Activated B cell treated with CpG ODN at 0.5 μM for 24 hours (primary cell): ENCODE data around the gene ANAPC16. TPM values are rescaled to one million over a fixed set of nuclear protein-coding genes. Genes with fewer than 3 reads are reported as not detected.

Experiments
- ATAC-seq: fragments of 200-7000 bp; cut with Tn5 transposase; one replicate; pipeline ENCODE4 v1.10.0; 2021; ENCODE audit warnings: low read depth, mild to moderate bottlenecking, moderate library complexity
- CTCF ChIA-PET: fragments of 350-600 bp; sonication (Branson Sonifier 250); formaldehyde crosslinking; loops from one replicate; lab custom pipeline; 2021; ENCODE audit warnings: antibody characterized with exemption; lab: Charles Lee
- POLR2A ChIA-PET: fragments of 350-600 bp; sonication (Branson Sonifier 250); formaldehyde crosslinking; loops from one replicate; lab custom pipeline; 2021; ENCODE audit warnings: antibody characterized with exemption; lab: Charles Lee
- DNase-seq: peaks from one replicate; pipeline ENCODE4 v3.0.0; 2022
- H3K27ac Mint-ChIP-seq: one replicate; pipeline ENCODE4 v1.8.0; 2020; ENCODE audit warnings: mixed read lengths
- H3K27me3 Mint-ChIP-seq: one replicate; pipeline ENCODE4 v1.8.0; 2021; ENCODE audit warnings: mixed read lengths
- H3K36me3 Mint-ChIP-seq: one replicate; pipeline ENCODE4 v1.8.0; 2021; ENCODE audit warnings: low read depth, mixed read lengths
- H3K4me1 Mint-ChIP-seq: one replicate; pipeline ENCODE4 v1.8.0; 2021; ENCODE audit warnings: mixed read lengths
- H3K4me3 Mint-ChIP-seq: one replicate; pipeline ENCODE4 v1.8.0; 2020; ENCODE audit warnings: mild to moderate bottlenecking, mixed read lengths
- H3K9me3 Mint-ChIP-seq: one replicate; pipeline ENCODE4 v1.8.0; 2020; ENCODE audit warnings: mixed read lengths
- intact Hi-C: fragments of 100-400 bp; cut with micrococcal nuclease; formaldehyde crosslinking; loops from one replicate; pipeline ENCODE4 v1.15.1; 2024
- total RNA-seq: library from RNA; stranded (reverse); gene quantifications from 2 replicates; pipeline ENCODE4 v1.2.3, GENCODE V29; 2022
- TF ChIP-seq, protein P1 (sequence below): fragments of 200-600 bp; IDR thresholded peaks from one replicate; pipeline ENCODE4 v1.8.0; 2022; ENCODE audit warnings: antibody characterized with exemption, mild to moderate bottlenecking

The ANAPC16 gene
- total RNA-seq, 1 donor from 2014 or later = 137 TPM

DNA sequence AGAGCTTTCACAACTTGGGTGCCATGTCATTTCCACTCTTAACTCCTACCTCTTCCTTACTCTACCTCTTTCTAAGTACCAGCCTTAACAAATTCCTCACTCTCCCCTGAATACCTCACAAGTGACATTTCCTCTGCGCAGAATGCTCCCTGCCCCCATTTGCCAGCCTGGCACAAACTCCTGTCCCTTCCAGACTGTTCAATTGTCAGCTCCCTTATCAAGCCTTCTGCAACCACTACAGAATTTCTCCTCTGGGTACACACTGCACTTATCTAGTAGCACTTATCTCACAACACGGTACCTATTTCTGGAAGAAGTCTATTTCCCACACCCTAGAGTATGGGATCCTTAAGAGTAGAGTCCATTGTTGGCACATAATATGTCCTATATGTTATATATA lies 39.1 kb upstream of the ANAPC16 start:
- no peak for ATAC-seq
- ChIA-PET CTCF (no interaction called here), POLR2A (no interaction called here)
- Mint-ChIP-seq H3K36me3 (peaks cover 30% of the 10 kb centered on the region), H3K4me3 (no peak overlapping the region), H3K27ac (no peak overlapping the region), H3K9me3 (no peaks in the 10 kb centered on the region), H3K4me1 (peaks cover 17% of the 10 kb centered on the region), H3K27me3 (no peaks in the 10 kb centered on the region)
- intact Hi-C loops = no loop called here
- TF ChIP-seq, protein P1, sequence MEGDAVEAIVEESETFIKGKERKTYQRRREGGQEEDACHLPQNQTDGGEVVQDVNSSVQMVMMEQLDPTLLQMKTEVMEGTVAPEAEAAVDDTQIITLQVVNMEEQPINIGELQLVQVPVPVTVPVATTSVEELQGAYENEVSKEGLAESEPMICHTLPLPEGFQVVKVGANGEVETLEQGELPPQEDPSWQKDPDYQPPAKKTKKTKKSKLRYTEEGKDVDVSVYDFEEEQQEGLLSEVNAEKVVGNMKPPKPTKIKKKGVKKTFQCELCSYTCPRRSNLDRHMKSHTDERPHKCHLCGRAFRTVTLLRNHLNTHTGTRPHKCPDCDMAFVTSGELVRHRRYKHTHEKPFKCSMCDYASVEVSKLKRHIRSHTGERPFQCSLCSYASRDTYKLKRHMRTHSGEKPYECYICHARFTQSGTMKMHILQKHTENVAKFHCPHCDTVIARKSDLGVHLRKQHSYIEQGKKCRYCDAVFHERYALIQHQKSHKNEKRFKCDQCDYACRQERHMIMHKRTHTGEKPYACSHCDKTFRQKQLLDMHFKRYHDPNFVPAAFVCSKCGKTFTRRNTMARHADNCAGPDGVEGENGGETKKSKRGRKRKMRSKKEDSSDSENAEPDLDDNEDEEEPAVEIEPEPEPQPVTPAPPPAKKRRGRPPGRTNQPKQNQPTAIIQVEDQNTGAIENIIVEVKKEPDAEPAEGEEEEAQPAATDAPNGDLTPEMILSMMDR = no peak
- no peak for DNase-seq

DNA sequence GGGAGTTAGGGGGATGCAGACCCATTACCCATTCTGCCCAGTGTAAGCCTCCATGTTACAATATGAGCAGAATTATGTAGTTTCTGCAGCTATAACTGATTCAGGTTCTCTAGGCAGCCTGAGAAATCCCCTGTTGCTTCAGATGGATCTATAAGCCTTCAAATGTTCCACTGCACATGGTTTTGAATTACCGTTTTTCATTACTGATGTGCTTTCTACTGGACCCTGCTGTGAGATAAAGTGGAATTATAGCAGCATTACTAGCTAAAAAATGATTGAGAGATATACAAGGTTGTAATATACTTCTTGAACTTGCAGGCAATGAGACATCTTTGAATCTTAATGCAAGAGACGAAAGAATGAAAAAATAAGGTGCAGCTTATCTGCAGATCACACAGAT lies 38.4 kb upstream of the ANAPC16 start:
- ChIA-PET CTCF (interaction anchor here (0.6 kb wide), 1 partner anchor 27 kb away, joined by 3 read pairs; no protein-coding TSS in a partner anchor), POLR2A (no interaction called here)
- ATAC-seq (no peak), DNase-seq (no peak)
- no peaks in the 10 kb centered on the region for H3K27me3 Mint-ChIP-seq
- intact Hi-C loops = no loop called here
- no peaks in the 10 kb centered on the region for H3K9me3 Mint-ChIP-seq
- no peak overlapping the region for H3K27ac Mint-ChIP-seq
- H3K4me1 Mint-ChIP-seq = peaks cover 17% of the 10 kb centered on the region
- H3K4me3 Mint-ChIP-seq = no peak overlapping the region
- TF ChIP-seq, protein P1 = no peak
- H3K36me3 Mint-ChIP-seq = peaks cover 36% of the 10 kb centered on the region

DNA sequence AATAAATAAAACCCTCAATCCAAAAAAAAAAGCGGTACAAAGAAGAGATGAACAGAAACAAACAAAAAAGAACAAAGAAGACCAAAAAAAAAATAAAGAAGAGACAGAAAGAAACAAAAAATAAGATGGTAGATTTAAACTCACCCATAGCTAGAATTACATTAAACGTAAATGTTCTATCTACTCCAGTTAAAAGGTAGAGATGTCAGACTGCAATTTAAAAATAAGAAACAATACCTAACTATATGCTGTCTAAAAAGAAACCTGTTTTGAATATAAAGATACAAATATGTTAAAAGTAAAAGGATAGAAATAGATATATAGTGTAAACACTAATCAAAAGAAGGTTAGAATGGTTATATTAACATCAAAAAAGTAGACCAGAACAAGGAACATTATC lies 31.7 kb upstream of the ANAPC16 start:
- Mint-ChIP-seq H3K9me3 (peaks cover 5% of the 10 kb centered on the region), H3K4me1 (peaks cover 14% of the 10 kb centered on the region), H3K4me3 (no peak overlapping the region), H3K27me3 (no peaks in the 10 kb centered on the region), H3K27ac (no peak overlapping the region), H3K36me3 (peaks cover 51% of the 10 kb centered on the region)
- TF ChIP-seq, protein P1 = no peak
- intact Hi-C loops = no loop called here
- DNase-seq (no peak), ATAC-seq (no peak)
- ChIA-PET POLR2A (interaction anchor here (1.0 kb wide), 1 partner anchor 32 kb away, joined by 3 read pairs; the partner anchor contains the start of genes ANAPC16 and ASCC1), CTCF (no interaction called here)

DNA sequence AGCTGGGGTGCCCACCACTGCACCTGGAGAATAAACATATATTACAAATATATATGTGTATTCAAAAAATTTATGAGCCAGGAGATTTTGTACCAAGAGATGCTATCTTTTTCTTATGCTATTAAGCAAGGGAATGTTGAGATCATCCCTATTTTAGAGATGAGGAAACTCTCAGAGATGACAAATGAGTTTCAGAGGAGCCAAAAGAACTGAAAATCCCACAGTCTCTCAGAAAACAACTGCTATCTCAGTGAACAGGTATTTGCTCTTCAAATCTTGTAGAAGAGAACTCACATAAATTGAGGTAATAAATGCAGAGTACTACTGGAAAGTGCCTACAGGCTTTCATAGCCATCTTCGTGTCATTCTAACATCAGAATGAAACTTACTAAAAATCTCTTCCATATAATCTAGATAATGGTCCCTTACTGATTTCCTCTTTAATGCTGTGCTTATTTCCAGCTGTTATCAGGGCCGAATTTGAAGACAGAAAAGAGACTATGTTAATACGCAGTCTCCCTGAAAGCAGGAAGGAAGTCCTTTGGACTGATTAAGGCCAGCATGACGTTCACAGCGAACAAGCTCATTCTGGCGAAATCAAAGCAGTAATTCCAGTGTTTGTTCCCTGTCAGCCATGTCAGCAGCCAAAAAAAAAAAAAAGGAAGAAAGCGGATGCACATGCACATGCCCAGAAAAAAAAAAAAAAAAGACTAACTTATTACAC lies 29.4 kb upstream of the ANAPC16 start:
- TF ChIP-seq, protein P1 = no peak
- peak overlapping the region; percentile 24 for H3K27ac Mint-ChIP-seq
- ATAC-seq (no peak), DNase-seq (no peak)
- no peak overlapping the region for H3K4me3 Mint-ChIP-seq
- peaks cover 49% of the 10 kb centered on the region for H3K36me3 Mint-ChIP-seq
- POLR2A ChIA-PET = interaction anchor here (0.6 to 0.7 kb wide), 3 partner anchors 18 to 146 kb away, joined by 4 to 5 read pairs (median 5); no protein-coding TSS in a partner anchor
- CTCF ChIA-PET = interaction anchor here (0.7 to 1.1 kb wide), 2 partner anchors 15 to 151 kb away, joined by 3 to 5 read pairs; no protein-coding TSS in a partner anchor
- intact Hi-C loops = no loop called here
- peaks cover 12% of the 10 kb centered on the region for H3K4me1 Mint-ChIP-seq
- H3K9me3 Mint-ChIP-seq = peaks cover 5% of the 10 kb centered on the region
- no peaks in the 10 kb centered on the region for H3K27me3 Mint-ChIP-seq

DNA sequence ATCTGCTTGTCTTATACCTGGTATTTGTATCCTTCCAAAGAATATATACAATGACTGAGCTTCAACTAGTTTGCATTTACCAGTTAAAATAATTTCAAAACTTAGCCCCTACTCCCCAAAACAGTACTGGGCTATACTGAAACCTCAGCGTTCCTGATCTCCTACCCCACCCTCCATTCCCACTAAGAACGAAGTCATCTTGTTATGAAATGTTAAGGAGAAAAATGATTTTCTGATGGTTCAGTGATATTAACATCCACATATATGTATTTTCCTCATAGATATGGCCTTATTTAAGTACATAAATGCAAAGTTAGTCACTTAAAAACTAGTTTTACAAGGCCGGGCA lies 28.9 kb upstream of the ANAPC16 start:
- intact Hi-C loops = no loop called here
- ATAC-seq = no peak
- Mint-ChIP-seq H3K4me1 (peaks cover 12% of the 10 kb centered on the region), H3K36me3 (peaks cover 47% of the 10 kb centered on the region), H3K9me3 (peaks cover 5% of the 10 kb centered on the region), H3K27me3 (no peaks in the 10 kb centered on the region), H3K27ac (no peak overlapping the region), H3K4me3 (no peak overlapping the region)
- TF ChIP-seq, protein P1 = no peak
- ChIA-PET POLR2A (interaction anchor here (0.7 kb wide), 2 partner anchors 18 to 145 kb away, joined by 4 to 5 read pairs; no protein-coding TSS in a partner anchor), CTCF (interaction anchor here (0.7 kb wide), 1 partner anchor 14 kb away, joined by 3 read pairs; no protein-coding TSS in a partner anchor)
- DNase-seq = no peak
